CD8-positive, alpha-beta memory T cell (primary cell): ENCODE measurements around the gene MED22. TPM values are rescaled to one million over a fixed set of nuclear protein-coding genes. Genes with fewer than 3 reads are reported as not detected.
"Not testable (repeated sequence)": the region's sequence is repeated elsewhere in the genome, so short reads cannot be mapped to it uniquely, and the experiment has no call there.

Experiments used
- CTCF ChIA-PET: fragments of 350-600 bp; sonication (Branson Sonifier 250); formaldehyde crosslinking; loops from one replicate; lab custom pipeline; 2021; ENCODE audit warnings: antibody characterized with exemption; lab: Charles Lee
- POLR2A ChIA-PET: fragments of 350-600 bp; sonication (Branson Sonifier 250); formaldehyde crosslinking; loops from one replicate; lab custom pipeline; 2021; ENCODE audit warnings: antibody characterized with exemption; lab: Charles Lee
- DNase-seq, 5 donors: peaks; one replicate each; pipeline versions ENCODE4 v3.0.0 to v3.0.0-alpha.2; 2020 to 2022; ENCODE audit warnings: mixed read lengths in 1 of 5
- H3K27ac ChIP-seq: one replicate; pipeline ENCODE4 v1.7.0; 2013; ENCODE audit warnings: low read depth, mild to moderate bottlenecking, low read length, moderate library complexity
- H3K27me3 ChIP-seq: 2 replicates; pipeline ENCODE4 v1.7.0; 2013; ENCODE audit warnings: low read length, mild to moderate bottlenecking; ENCODE audit not compliant: insufficient read depth, poor library complexity, severe bottlenecking
- H3K36me3 ChIP-seq: 2 replicates; pipeline ENCODE4 v1.7.0; 2013; ENCODE audit warnings: mild to moderate bottlenecking, low read length, moderate library complexity; ENCODE audit not compliant: insufficient read depth
- H3K4me1 ChIP-seq: 2 replicates; pipeline ENCODE4 v1.7.0; 2013; ENCODE audit warnings: mild to moderate bottlenecking, low read length, moderate library complexity; ENCODE audit not compliant: insufficient read depth
- H3K4me3 ChIP-seq: 2 replicates; pipeline ENCODE4 v1.7.0; 2013; ENCODE audit warnings: mild to moderate bottlenecking, low read length
- H3K9me3 ChIP-seq: 2 replicates; pipeline ENCODE4 v1.7.0; 2013; ENCODE audit warnings: mild to moderate bottlenecking, low read length
- H3K27ac Mint-ChIP-seq, 8 donors: one replicate each; pipeline ENCODE4 v1.8.0; 2020 to 2021; ENCODE audit warnings: mixed read lengths in 8 of 8, mild to moderate bottlenecking in 6 of 8, inconsistent platforms in 3 of 8, moderate library complexity in 3 of 8
- H3K27me3 Mint-ChIP-seq, 2 donors: one replicate each; pipeline ENCODE4 v1.8.0; 2020 to 2021; ENCODE audit warnings: mixed read lengths in 2 of 2, mild to moderate bottlenecking in 1 of 2, moderate library complexity in 1 of 2
- H3K36me3 Mint-ChIP-seq, 3 donors: one replicate each; pipeline ENCODE4 v1.8.0; 2020 to 2021; ENCODE audit warnings: mixed read lengths in 3 of 3, inconsistent platforms in 1 of 3, mild to moderate bottlenecking in 1 of 3
- H3K4me1 Mint-ChIP-seq, 3 donors: one replicate each; pipeline ENCODE4 v1.8.0; 2020 to 2021; ENCODE audit warnings: mixed read lengths in 3 of 3, inconsistent platforms in 1 of 3, mild to moderate bottlenecking in 1 of 3
- H3K4me3 Mint-ChIP-seq, 7 donors: one replicate each; pipeline ENCODE4 v1.8.0; 2020 to 2021; ENCODE audit warnings: mixed read lengths in 7 of 7, mild to moderate bottlenecking in 6 of 7, moderate library complexity in 4 of 7, inconsistent platforms in 2 of 7
- H3K9me3 Mint-ChIP-seq, 5 donors: one replicate each; pipeline ENCODE4 v1.8.0; 2020 to 2022; ENCODE audit warnings: mixed read lengths in 5 of 5, mild to moderate bottlenecking in 3 of 5, moderate library complexity in 2 of 5, inconsistent platforms in 1 of 5
- polyA plus RNA-seq: library from polyadenylated mRNA; unstranded; fragments of 300-500 nt; fragmentation: Illumina TruSeq; gene quantifications from one replicate; pipeline ENCODE4 v1.2.3, GENCODE V29; 2021
- total RNA-seq, 2 experiments: library from RNA; stranded (reverse); gene quantifications; one replicate each; pipeline ENCODE4 v1.2.3, GENCODE V29; 2021

MED22 gene
- total and polyA plus RNA-seq, 3 experiments from 2014 or later = 19.0 to 46.3 (median 43.3) TPM

GRCh38 chr9:133301253-133302230, 46.4 kb downstream of the MED22 start:
- Mint-ChIP-seq H3K27ac (peak overlapping the region in 1 of 8 donors; percentile 29), H3K4me1 (no peaks in the 10 kb centered on the region), H3K4me3 (no peak overlapping the region), H3K36me3 (no peaks in the 10 kb centered on the region), H3K27me3 (peaks cover 9 to 19% of the 10 kb centered on the region in 2 donors), H3K9me3 (no peaks in the 10 kb centered on the region)
- Histone ChIP-seq H3K4me1 (no peaks in the 10 kb centered on the region), H3K9me3 (no peaks in the 10 kb centered on the region), H3K27ac (no peak overlapping the region), H3K27me3 (no peaks in the 10 kb centered on the region), H3K36me3 (no peaks in the 10 kb centered on the region), H3K4me3 (no peak overlapping the region)
- no peak for DNase-seq
- POLR2A ChIA-PET = no interaction called here
- CTCF ChIA-PET = no interaction called here

- DNase-seq, POLR2A ChIA-PET, H3K4me1 Mint-ChIP-seq, CTCF ChIA-PET, H3K27ac Mint-ChIP-seq, H3K4me3 Mint-ChIP-seq, H3K27ac ChIP-seq, H3K4me3 ChIP-seq, H3K9me3 Mint-ChIP-seq, H3K36me3 Mint-ChIP-seq, H3K27me3 ChIP-seq, H3K9me3 ChIP-seq, H3K4me1 ChIP-seq, H3K36me3 ChIP-seq: not testable (repeated sequence)
- H3K27me3 Mint-ChIP-seq = peaks cover 15 to 25% of the 10 kb centered on the region in 2 donors
These were observed 47.9 kb downstream of the MED22 start for GRCh38 chr9:133299996-133300395.

- Histone ChIP-seq H3K4me1 (no peaks in the 10 kb centered on the region), H3K36me3 (no peaks in the 10 kb centered on the region), H3K27me3 (no peaks in the 10 kb centered on the region), H3K9me3 (no peaks in the 10 kb centered on the region), H3K27ac (no peak overlapping the region), H3K4me3 (no peak overlapping the region)
- Mint-ChIP-seq H3K27me3 (peaks cover 28 to 56% of the 10 kb centered on the region in 2 donors), H3K4me3 (no peak overlapping the region), H3K4me1 (no peaks in the 10 kb centered on the region), H3K9me3 (peaks cover 11 to 30% (median 14%) of the 10 kb centered on the region in 5 donors), H3K27ac (no peak overlapping the region), H3K36me3 (peaks cover 0 to 12% (median 4%) of the 10 kb centered on the region in 3 donors)
- no peak for DNase-seq
- CTCF ChIA-PET = no interaction called here
- POLR2A ChIA-PET = no interaction called here
These were observed 53.7 kb downstream of the MED22 start for GRCh38 chr9:133294257-133294656.

DNA sequence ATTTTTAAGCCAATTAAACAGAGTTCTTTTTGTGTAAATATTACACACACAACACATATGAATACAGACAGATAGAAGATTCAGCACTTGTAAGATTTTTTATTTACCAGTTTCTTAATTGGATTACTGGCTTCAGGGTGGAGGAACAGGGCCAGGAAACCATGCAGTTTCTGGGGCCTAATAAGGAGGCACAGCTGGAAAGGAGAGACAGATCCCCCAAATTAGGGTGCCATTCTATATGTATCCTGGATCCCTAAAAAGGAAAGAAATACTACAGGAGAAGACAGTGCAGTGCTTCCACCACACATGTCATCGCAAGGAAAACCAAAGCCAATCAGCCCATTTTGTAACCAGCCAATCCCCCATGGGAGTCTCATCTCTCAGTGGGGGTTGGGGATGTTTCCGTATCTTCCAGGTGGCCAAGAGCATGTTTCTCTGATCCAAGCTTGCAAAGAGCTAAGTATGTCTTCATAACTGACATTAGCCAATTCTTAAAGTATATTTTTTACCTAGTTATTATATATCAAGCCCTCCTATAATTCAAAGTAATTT, 57.1 kb downstream of the MED22 start:
- no peak for DNase-seq
- no peaks in the 10 kb centered on the region for H3K27me3 ChIP-seq
- H3K9me3 ChIP-seq = no peaks in the 10 kb centered on the region
- CTCF ChIA-PET = no interaction called here
- Mint-ChIP-seq H3K27me3 (peaks cover 22 to 46% of the 10 kb centered on the region in 2 donors), H3K4me1 (no peaks in the 10 kb centered on the region), H3K4me3 (no peak overlapping the region), H3K36me3 (peaks cover 0 to 12% (median 4%) of the 10 kb centered on the region in 3 donors), H3K27ac (no peak overlapping the region), H3K9me3 (peaks cover 11 to 30% (median 17%) of the 10 kb centered on the region in 5 donors)
- H3K27ac ChIP-seq = no peak overlapping the region
- H3K36me3 ChIP-seq = no peaks in the 10 kb centered on the region
- H3K4me1 ChIP-seq = no peaks in the 10 kb centered on the region
- no peak overlapping the region for H3K4me3 ChIP-seq
- POLR2A ChIA-PET = no interaction called here

Other genes with a start within 250 kb of the MED22 start
- gene RALGDS, start 226.9 kb downstream of the MED22 start, total RNA-seq = 10 to 100 TPM; 59.1 to 67.8 TPM
- 78.0 TPM for gene RALGDS, start 226.9 kb downstream of the MED22 start, polyA plus RNA-seq
- 1 to 10 TPM; 1.8 to 2.6 TPM for gene GBGT1, start 184.2 kb downstream of the MED22 start, total RNA-seq
- not detected for gene GBGT1, start 184.2 kb downstream of the MED22 start, polyA plus RNA-seq
- gene OBP2B, start 138.9 kb downstream of the MED22 start, total RNA-seq = not detected
- gene OBP2B, start 138.9 kb downstream of the MED22 start, polyA plus RNA-seq = not detected
- not detected for gene ABO, start 72.9 kb downstream of the MED22 start, total RNA-seq
- not detected for gene ABO, start 72.9 kb downstream of the MED22 start, polyA plus RNA-seq
- gene SURF6, start 11.9 kb downstream of the MED22 start, total RNA-seq = 10 to 100 TPM; 30.9 to 32.0 TPM
- 15.1 TPM for gene SURF6, start 11.9 kb downstream of the MED22 start, polyA plus RNA-seq
- 1,000 to 10,000 TPM; 3,139 to 3,155 TPM for gene RPL7A, start 87 bp upstream of the MED22 start, total RNA-seq
- gene RPL7A, start 87 bp upstream of the MED22 start, polyA plus RNA-seq = 1,038 TPM
- 10 to 100 TPM; 35.9 to 37.8 TPM for gene SURF1, start 8.4 kb upstream of the MED22 start, total RNA-seq
- gene SURF1, start 8.4 kb upstream of the MED22 start, polyA plus RNA-seq = 110 TPM
- gene SURF2, start 8.4 kb upstream of the MED22 start, total RNA-seq = 10 to 100 TPM; 34.9 to 35.2 TPM
- gene SURF2, start 8.4 kb upstream of the MED22 start, polyA plus RNA-seq = 46.6 TPM
- gene SURF4, start 27.9 kb upstream of the MED22 start, total RNA-seq = 100 to 1,000 TPM; 239 to 250 TPM
- 202 TPM for gene SURF4, start 27.9 kb upstream of the MED22 start, polyA plus RNA-seq
- under 1 TPM; 0.24 to 0.91 TPM for gene STKLD1, start 28.2 kb upstream of the MED22 start, total RNA-seq
- 0.75 TPM for gene STKLD1, start 28.2 kb upstream of the MED22 start, polyA plus RNA-seq
- 10 to 100 TPM; 52.4 to 56.4 TPM for gene REXO4, start 69.9 kb upstream of the MED22 start, total RNA-seq
- gene REXO4, start 69.9 kb upstream of the MED22 start, polyA plus RNA-seq = 25.8 TPM
- 1 to 10 TPM; 1.0 to 1.1 TPM for gene ADAMTS13, start 74.2 kb upstream of the MED22 start, total RNA-seq
- 0.32 TPM for gene ADAMTS13, start 74.2 kb upstream of the MED22 start, polyA plus RNA-seq
- 1 to 10 TPM; 1.3 to 2.5 TPM for gene CACFD1, start 111.8 kb upstream of the MED22 start, total RNA-seq
- gene CACFD1, start 111.8 kb upstream of the MED22 start, polyA plus RNA-seq = 2.6 TPM
- gene SLC2A6, start 131.0 kb upstream of the MED22 start, total RNA-seq = 10 to 100 TPM; 15.5 to 16.3 TPM
- 4.0 TPM for gene SLC2A6, start 131.0 kb upstream of the MED22 start, polyA plus RNA-seq
- not detected for gene MYMK, start 176.8 kb upstream of the MED22 start, total RNA-seq
- gene MYMK, start 176.8 kb upstream of the MED22 start, polyA plus RNA-seq = not detected
- not detected for gene ADAMTSL2, start 186.6 kb upstream of the MED22 start, total RNA-seq
- not detected for gene ADAMTSL2, start 186.6 kb upstream of the MED22 start, polyA plus RNA-seq